Epithelial cell of esophagus (primary cell): ENCODE data around the gene ISYNA1.
"Not testable (repeated sequence)": the region's sequence is repeated elsewhere in the genome, so short reads cannot be mapped to it uniquely, and the experiment has no call there.

Source experiments
- DNase-seq: peaks from one replicate; pipeline ENCODE4 v3.0.0; 2010; ENCODE audit warnings: low read depth
- H3K4me3 ChIP-seq: 2 replicates; pipeline ENCODE4 v1.5.1; 2011; ENCODE audit warnings: mild to moderate bottlenecking, low read length, control low read depth
- TF ChIP-seq, protein P1 (sequence below): IDR thresholded peaks from 2 replicates; pipeline ENCODE4 v1.5.1; 2011; ENCODE audit warnings: low read depth, mild to moderate bottlenecking, low read length, control low read depth, inconsistent platforms; ENCODE audit not compliant: insufficient read depth; ENCODE audit errors: missing control alignments

The ISYNA1 gene

DNA sequence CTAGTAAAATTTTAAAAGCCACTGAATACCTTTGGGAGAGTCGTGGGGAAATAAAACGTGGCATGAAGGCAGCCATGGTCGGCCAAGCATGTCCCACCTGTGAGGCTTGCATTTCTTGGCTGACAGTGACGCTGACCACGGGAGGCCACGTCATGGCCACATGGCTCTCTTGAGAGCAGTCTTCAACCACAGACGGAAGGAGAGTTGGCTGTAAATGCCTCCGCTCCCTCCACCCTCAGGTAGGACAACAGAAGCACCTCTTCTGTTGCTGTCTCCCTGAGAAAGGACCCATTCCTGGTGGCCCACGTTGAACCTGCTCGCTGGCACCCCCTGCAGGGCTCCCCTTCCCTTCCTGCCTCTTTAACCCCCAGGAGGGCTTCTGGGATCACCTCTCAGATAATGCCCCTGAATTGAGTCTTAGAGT is 29.9 kb downstream of the ISYNA1 start:
- no peak for DNase-seq

DNA sequence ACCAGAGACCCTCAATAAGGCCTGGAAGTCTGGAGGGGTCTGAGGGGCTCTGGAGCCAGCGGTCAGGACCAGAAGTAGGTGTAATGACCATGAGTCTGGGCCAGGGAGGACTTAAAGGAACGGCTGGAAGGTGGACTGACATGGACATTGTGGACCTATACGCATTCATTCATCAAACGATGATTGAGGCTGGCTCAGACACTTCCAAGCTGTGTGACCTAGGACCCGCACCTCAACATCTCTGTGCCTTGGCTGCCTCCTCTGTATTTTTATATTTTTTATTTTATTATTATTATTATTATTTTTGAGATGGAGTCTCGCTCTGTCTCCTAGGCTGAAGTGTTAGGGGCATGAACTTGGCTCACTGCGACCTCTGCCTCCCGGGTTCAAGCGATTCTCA is 31.2 kb downstream of the ISYNA1 start:
- no peak for DNase-seq
- TF ChIP-seq, protein P1, sequence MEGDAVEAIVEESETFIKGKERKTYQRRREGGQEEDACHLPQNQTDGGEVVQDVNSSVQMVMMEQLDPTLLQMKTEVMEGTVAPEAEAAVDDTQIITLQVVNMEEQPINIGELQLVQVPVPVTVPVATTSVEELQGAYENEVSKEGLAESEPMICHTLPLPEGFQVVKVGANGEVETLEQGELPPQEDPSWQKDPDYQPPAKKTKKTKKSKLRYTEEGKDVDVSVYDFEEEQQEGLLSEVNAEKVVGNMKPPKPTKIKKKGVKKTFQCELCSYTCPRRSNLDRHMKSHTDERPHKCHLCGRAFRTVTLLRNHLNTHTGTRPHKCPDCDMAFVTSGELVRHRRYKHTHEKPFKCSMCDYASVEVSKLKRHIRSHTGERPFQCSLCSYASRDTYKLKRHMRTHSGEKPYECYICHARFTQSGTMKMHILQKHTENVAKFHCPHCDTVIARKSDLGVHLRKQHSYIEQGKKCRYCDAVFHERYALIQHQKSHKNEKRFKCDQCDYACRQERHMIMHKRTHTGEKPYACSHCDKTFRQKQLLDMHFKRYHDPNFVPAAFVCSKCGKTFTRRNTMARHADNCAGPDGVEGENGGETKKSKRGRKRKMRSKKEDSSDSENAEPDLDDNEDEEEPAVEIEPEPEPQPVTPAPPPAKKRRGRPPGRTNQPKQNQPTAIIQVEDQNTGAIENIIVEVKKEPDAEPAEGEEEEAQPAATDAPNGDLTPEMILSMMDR, result no peak

More for the DNA sequence above, 29.9 kb downstream of the ISYNA1 start:
- TF ChIP-seq, protein P1, result peak; percentile 20
- H3K4me3 ChIP-seq, result no peak overlapping the region

DNA sequence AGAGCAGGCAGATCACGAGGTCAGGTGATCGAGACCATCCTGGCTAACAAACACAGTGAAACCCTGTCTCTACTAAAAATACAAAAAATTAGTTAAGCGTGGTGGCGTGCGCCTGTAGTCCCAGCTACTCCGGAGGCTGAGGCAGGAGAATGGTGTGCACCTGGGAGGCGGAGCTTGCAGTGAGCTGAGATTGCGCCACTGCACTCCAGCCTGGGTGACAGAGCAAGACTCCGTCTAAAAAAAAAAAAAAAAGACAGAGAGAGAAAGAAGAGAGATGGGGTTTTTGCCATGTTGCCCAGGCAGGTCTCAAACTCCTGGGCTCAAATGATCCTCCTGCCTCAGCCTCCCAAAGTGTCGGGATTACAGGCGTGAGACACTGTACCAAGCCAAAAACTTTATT is 32.2 kb downstream of the ISYNA1 start:
- not testable (repeated sequence) for H3K4me3 ChIP-seq, DNase-seq

More for the DNA sequence above, 31.2 kb downstream of the ISYNA1 start:
- no peak overlapping the region for H3K4me3 ChIP-seq

DNA sequence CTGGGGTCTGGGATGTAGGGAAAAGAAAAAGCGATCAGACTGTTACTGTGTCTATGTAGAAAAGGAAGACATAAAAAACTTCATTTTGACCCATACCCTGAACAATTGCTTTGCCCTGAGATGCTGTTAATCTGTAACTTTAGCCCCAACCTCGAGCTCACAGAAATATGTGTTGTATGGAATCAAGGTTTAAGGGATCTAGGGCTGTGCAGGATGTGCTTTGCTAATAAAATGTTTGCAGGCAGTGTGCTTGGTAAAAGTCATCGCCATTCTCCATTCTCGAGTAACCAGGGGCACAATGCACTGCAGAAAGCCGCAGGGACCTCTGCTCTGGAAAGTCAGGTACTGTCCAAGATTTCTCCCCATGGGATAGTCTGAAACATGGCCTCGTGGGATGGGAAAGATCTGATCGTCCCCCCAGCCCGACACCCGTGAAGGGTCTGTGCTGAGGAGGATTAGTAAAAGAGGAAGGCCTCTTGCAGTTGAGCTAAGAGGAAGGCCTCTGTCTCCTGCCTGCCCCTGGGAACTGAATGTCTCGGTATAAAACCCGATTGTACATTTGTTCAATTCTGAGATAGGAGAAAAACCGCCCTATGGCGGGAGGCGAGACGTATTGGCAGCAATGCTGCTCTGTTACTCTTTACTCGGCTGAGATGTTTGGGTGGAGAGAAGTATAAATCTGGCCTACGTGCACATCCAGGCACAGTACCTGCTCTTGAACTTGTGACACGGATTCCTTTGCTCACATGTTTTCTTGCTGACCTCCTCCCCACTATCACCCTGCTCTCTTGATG is 35.3 kb downstream of the ISYNA1 start:
- H3K4me3 ChIP-seq, DNase-seq: not testable (repeated sequence)

DNA sequence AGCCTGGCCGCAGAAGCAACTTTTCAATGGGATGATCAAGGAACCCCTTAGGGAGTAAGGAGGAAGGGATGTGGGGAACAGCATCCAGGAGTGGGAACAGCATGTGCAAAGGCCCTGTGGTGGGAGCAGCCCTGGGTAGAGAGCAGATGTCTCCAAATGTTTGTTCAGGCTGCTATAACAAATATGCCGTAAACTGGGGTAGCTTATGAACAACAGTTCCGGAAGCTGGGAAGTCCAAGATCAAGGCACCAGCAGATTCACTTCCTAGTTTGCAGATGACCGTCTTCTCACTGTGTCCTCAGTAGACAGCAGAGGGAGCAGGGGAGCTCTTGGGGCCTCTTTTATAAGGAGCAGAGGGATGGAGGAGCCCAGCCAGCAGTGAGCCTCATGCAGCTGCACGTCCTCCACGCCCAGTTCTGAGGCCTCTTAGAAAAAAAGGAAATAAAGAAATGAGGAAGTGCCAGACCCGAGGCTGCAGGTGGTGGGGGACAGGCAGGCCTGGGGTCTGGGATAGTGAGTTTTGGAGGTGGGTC is 36.3 kb downstream of the ISYNA1 start:
- TF ChIP-seq, protein P1, result peak; percentile 74
- DNase-seq, result peak; percentile 86
- H3K4me3 ChIP-seq, result no peak overlapping the region

DNA sequence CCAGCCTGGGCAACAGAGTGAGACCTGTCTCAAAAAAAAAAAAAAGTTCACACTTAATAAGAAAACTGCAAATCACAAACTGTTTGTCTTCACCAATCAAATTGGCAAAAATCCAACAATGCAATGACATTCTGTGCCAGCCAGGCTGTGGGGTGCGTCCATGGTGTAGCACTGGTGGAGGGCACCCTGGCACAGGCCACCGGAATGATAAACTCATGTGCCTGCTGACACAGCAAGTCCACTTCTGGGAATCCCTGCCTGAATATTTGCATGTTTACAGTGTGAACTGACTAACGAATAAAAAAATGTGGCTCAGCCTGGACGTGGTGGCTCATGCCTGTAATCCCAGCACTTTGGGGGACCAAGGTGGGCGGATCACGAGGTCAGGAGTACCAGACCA is 38.9 kb downstream of the ISYNA1 start:
- H3K4me3 ChIP-seq, result no peak overlapping the region
- TF ChIP-seq, protein P1, result no peak
- DNase-seq, result peak; percentile 81

DNA sequence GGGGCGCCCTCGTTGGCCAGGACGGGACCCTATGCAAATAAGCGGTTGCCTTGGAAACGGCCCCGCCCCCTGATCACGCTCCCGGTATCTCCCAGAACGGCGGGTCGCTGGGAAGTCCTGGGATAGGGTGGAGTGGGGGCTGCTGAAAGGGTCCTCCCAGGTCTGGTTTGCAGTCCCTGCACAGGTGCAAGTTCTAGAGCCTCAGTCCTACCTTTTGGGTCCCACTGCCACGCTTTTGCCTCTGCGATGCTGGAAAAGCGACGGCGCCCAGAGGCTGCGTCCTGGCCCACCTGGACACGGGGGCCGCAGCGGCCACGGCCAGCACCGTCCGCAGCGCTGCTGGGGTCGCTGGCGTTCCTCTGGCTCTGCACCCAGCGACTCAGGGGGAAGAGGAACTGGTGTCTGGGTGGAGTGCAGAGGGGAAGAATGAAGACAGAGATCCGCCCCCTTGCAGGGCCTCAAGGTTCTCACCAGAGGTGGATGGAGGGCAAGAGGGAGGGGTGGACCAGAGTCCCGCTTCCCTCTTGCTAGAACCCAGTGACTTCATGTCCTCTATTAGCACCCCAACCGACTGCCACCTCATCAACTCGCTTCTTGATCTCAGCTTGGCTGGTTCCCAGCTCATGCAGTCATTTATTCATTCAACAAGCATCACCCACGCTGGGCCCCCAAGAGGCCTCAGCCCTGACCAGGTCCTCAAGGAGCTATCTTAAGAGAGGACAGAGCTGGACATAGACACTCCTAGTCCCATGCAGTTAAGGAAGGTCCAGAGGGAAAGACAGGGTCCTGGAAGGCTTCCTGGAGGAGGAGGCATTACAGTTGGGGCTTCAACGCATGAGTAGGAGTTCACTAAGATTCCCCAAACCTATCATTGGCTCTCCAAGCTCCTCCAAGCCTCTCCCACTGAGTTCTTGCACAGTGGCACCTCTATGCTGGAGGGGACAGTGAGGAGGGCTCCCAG is 40.4 kb downstream of the ISYNA1 start, which contains the start of gene LRRC25:
Gene LRRC25, minus strand, starts transcription at position 381 of the 961 bp plus-strand sequence. CDS start 659 bp downstream, outside the sequence.
- no peak within 1 kb of the TSS for H3K4me3 ChIP-seq
- TF ChIP-seq, protein P1, result no peak
- DNase-seq, result no peak
